Naive thymus-derived CD8-positive, alpha-beta T cell (primary cell): ENCODE measurements around the gene UBR2. TPM values are rescaled to one million over a fixed set of nuclear protein-coding genes. Genes with fewer than 3 reads are reported as not detected.

ENCODE experiments used
- ATAC-seq, 2 donors: fragments of 150-1000 bp; cut with Tn5 transposase in 1 of 2; sonication (Bioruptor Pico), chemical (Tn5 transposase) in 1 of 2; 1 replicate in 1 of 2; 2 replicates in 1 of 2; pipeline ENCODE4 v1.10.0; 2021; ENCODE audit warnings: mild to moderate bottlenecking in 2 of 2, moderate library complexity in 2 of 2
- POLR2A ChIA-PET: fragments of 350-600 bp; sonication (Branson Sonifier 250); formaldehyde crosslinking; loops from one replicate; lab custom pipeline; 2021; ENCODE audit warnings: antibody characterized with exemption; lab: Charles Lee
- DNase-seq, 10 donors: peaks; one replicate each; pipeline versions ENCODE4 v3.0.0 to v3.0.0-alpha.2; 2020 to 2022
- H3K27ac Mint-ChIP-seq, 10 donors: one replicate each; pipeline ENCODE4 v1.8.0; 2020 to 2022; ENCODE audit warnings: mild to moderate bottlenecking in 10 of 10, mixed read lengths in 10 of 10, moderate library complexity in 4 of 10, inconsistent platforms in 1 of 10
- H3K27me3 Mint-ChIP-seq, 5 donors: one replicate each; pipeline ENCODE4 v1.8.0; 2021 to 2022; ENCODE audit warnings: mixed read lengths in 5 of 5
- H3K36me3 Mint-ChIP-seq, 3 donors: one replicate each; pipeline ENCODE4 v1.8.0; 2020 to 2022; ENCODE audit warnings: mixed read lengths in 3 of 3, mild to moderate bottlenecking in 2 of 3, inconsistent platforms in 1 of 3
- H3K4me1 Mint-ChIP-seq, 4 donors: one replicate each; pipeline ENCODE4 v1.8.0; 2021 to 2022; ENCODE audit warnings: mixed read lengths in 4 of 4
- H3K4me3 Mint-ChIP-seq, 10 donors: one replicate each; pipeline ENCODE4 v1.8.0; 2020 to 2022; ENCODE audit warnings: mild to moderate bottlenecking in 10 of 10, mixed read lengths in 10 of 10, moderate library complexity in 6 of 10, inconsistent platforms in 1 of 10
- H3K9me3 Mint-ChIP-seq, 9 donors: one replicate each; pipeline ENCODE4 v1.8.0; 2020 to 2022; ENCODE audit warnings: mixed read lengths in 9 of 9, mild to moderate bottlenecking in 3 of 9, inconsistent platforms in 1 of 9, moderate library complexity in 1 of 9
- polyA plus RNA-seq, 3 donors: library from polyadenylated mRNA; unstranded; fragments of 300-500 nt; fragmentation: Illumina TruSeq; gene quantifications; one replicate each; pipeline ENCODE4 v1.2.3, GENCODE V29; 2021
- total RNA-seq, 8 experiments: library from RNA in 2 of 8; stranded (reverse) in 2 of 8; gene quantifications; one replicate each; pipeline ENCODE4 v1.2.3 and lab custom pipeline; 2021 to 2026

UBR2 gene
- total and polyA plus RNA-seq, 5 experiments from 2014 or later, result 7.0 to 49.6 (median 9.1) TPM

- no peaks in the 10 kb centered on the region for H3K36me3 Mint-ChIP-seq
- no peaks in the 10 kb centered on the region for H3K9me3 Mint-ChIP-seq
- H3K27ac Mint-ChIP-seq, result no peak overlapping the region
- no peaks in the 10 kb centered on the region for H3K27me3 Mint-ChIP-seq
- POLR2A ChIA-PET, result interaction anchor here (1.2 to 1.3 kb wide), 2 partner anchors 81 to 142 kb away, joined by 4 read pairs; no protein-coding TSS in a partner anchor
- H3K4me3 Mint-ChIP-seq, result no peak overlapping the region
- ATAC-seq, result peak; percentile 40 to 56
- H3K4me1 Mint-ChIP-seq, result peaks cover 0 to 5% (median 2%) of the 10 kb centered on the region in 4 donors
- DNase-seq, result peak in 5 of 10 donors; percentile 18 to 53 (median 49)
Observed at GRCh38 chr6:42532038-42532669, 31.7 kb upstream of the UBR2 start.

- Mint-ChIP-seq H3K9me3 (no peaks in the 10 kb centered on the region), H3K4me3 (no peak overlapping the region), H3K27me3 (no peaks in the 10 kb centered on the region), H3K4me1 (peaks cover 0 to 5% (median 2%) of the 10 kb centered on the region in 4 donors), H3K36me3 (no peaks in the 10 kb centered on the region), H3K27ac (no peak overlapping the region)
- ATAC-seq, result no peak
- POLR2A ChIA-PET, result no interaction called here
- DNase-seq, result no peak
Observed at GRCh38 chr6:42533794-42534193, 30.0 kb upstream of the UBR2 start.

DNA sequence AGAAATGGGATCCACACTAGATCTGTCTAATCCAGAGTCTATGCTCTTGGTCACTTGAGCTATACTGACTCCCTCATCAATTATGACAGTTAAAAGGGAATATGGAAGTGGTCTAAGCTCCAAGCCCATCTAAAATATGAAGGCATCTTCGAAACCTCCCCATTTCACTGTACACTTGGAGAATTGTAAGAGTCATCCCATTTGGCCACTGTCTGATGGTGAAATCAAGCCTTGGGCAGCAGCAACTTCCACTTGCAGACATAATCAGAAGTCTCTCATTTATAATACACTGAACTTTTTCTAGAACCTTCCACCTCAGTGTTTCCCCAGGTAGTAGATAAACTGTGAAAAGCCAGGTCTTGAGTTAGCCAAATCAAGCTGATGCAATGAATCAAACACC, 26.3 kb upstream of the UBR2 start:
- no peaks in the 10 kb centered on the region for H3K36me3 Mint-ChIP-seq
- H3K4me3 Mint-ChIP-seq, result no peak overlapping the region
- peaks cover 0 to 5% (median 0%) of the 10 kb centered on the region in 5 donors for H3K27me3 Mint-ChIP-seq
- H3K4me1 Mint-ChIP-seq, result peaks cover 0 to 2% (median 0%) of the 10 kb centered on the region in 4 donors
- no peak for DNase-seq
- H3K27ac Mint-ChIP-seq, result no peak overlapping the region
- no peak for ATAC-seq
- POLR2A ChIA-PET, result interaction anchor here (0.9 kb wide), 1 partner anchor 154 kb away, joined by 3 read pairs; no protein-coding TSS in a partner anchor
- no peaks in the 10 kb centered on the region for H3K9me3 Mint-ChIP-seq

DNA sequence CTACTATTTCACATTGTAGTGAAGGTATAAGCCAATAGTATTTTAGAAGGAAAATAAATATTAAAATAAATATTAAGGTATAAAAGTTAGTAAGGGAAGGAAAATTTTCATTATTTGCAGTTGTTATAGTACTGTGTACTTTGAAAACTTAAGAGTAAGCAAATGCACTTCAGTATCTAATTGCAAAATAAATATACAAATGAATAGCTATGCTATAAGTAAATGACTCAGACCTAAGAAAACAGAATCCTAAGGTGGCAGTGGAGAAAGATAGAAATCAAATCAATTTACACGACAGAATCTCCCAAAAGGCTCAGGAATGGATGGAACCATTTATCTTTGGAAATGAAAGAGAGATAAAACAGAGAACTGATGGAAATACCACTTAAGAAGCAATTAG, 24.7 kb upstream of the UBR2 start:
- Mint-ChIP-seq H3K27me3 (peaks cover 0 to 5% (median 0%) of the 10 kb centered on the region in 5 donors), H3K4me1 (peaks cover 0 to 2% (median 0%) of the 10 kb centered on the region in 4 donors), H3K27ac (no peak overlapping the region), H3K9me3 (no peaks in the 10 kb centered on the region), H3K4me3 (no peak overlapping the region), H3K36me3 (no peaks in the 10 kb centered on the region)
- DNase-seq (no peak), ATAC-seq (no peak)
- POLR2A ChIA-PET, result no interaction called here

DNA sequence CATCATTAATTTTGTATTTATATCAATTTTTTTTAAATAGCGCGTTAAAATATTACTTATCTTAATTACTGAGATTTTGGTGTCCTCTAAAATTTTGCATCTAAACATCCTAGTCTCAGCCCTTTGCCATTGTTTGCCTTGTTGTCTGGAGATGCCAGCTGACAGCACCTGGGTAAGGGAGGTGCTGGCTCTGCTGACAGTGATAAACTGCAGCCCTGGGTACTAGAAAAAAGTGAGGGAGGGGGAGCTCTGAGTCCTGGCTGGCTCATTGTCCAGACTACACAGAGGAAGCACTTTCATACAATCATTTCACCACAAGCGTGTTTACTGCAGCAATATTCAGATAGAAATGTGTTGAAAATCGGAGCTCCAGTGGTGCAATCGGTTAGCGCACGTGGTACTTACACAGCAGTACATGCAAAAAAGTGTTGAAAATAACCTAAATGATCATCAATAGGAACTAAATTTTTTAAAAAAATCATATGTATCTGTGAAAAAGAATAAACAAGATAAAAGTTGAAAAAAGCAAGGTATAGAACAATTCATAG, 18.5 kb upstream of the UBR2 start:
- POLR2A ChIA-PET, result no interaction called here
- Mint-ChIP-seq H3K27ac (no peak overlapping the region), H3K9me3 (no peaks in the 10 kb centered on the region), H3K36me3 (no peaks in the 10 kb centered on the region), H3K4me1 (peaks cover 2 to 13% (median 12%) of the 10 kb centered on the region in 4 donors), H3K27me3 (peaks cover 0 to 6% (median 2%) of the 10 kb centered on the region in 5 donors), H3K4me3 (no peak overlapping the region)
- no peak for DNase-seq
- no peak for ATAC-seq

DNA sequence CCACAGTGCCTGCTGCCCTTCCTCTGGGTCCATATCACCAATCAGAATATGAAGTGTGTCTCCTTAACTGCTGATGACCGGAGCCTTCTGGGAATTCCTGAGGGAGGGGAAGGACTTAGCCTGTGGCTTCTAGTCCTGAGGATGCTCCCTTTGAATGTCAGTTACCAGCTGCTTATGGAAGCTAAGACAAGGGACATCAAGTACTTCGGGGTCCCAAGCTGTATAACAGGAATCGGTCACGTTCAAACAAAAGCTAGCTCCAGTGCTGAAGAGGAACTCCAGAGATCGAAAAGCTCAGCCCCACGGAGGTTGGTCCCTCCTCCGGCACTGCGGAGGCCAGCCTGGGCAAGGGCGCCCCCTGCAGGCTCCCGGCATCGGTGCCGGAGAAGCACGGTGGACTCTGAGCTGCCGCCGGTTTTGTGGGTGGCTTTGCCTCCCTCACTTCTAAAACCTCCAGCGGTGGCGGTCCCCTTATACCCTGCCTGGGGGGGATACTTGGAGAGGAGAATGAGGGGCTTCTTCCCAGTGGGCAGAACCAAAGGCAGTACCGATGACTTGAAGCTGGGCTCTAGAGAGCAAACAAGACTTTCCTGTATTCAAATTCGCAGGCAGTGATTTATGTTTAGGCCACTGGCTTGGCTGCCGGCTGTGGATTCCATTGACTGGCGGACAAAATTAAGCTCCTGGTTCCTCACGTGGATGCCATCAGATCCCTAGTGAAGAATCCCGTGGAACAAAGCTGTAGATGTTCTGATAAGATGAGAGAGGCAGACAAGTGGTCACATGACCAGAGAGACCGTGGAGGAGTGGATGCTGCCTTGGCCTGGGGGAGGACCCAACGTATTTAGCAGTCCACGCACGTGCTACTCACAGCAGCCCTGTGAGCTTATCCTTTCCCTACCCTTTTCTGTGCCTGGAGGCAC, 16.2 kb upstream of the UBR2 start:
- H3K4me3 Mint-ChIP-seq, result peak overlapping the region; percentile 65 to 82 (median 70)
- H3K27me3 Mint-ChIP-seq, result peaks cover 2 to 12% (median 7%) of the 10 kb centered on the region in 5 donors
- ATAC-seq (peak; percentile 99), DNase-seq (peak; percentile 70 to 93 (median 88))
- H3K4me1 Mint-ChIP-seq, result peaks cover 2 to 13% (median 12%) of the 10 kb centered on the region in 4 donors
- POLR2A ChIA-PET, result interaction anchor here (0.9 to 1.7 kb wide), 6 partner anchors 16 to 497 kb away, joined by 3 to 11 read pairs (median 5); partner anchors contain the start of genes TAF8, TRERF1 and UBR2
- H3K9me3 Mint-ChIP-seq, result no peaks in the 10 kb centered on the region
- H3K36me3 Mint-ChIP-seq, result no peaks in the 10 kb centered on the region
- H3K27ac Mint-ChIP-seq, result peak overlapping the region; percentile 44 to 94 (median 64)

GRCh38 chr6:42550277-42550676, 13.6 kb upstream of the UBR2 start:
- H3K9me3 Mint-ChIP-seq, result peaks cover 0 to 2% (median 0%) of the 10 kb centered on the region in 9 donors
- no peaks in the 10 kb centered on the region for H3K36me3 Mint-ChIP-seq
- peaks cover 2 to 20% (median 11%) of the 10 kb centered on the region in 5 donors for H3K27me3 Mint-ChIP-seq
- no peak for DNase-seq
- H3K27ac Mint-ChIP-seq, result no peak overlapping the region
- POLR2A ChIA-PET, result no interaction called here
- no peak for ATAC-seq
- peaks cover 6 to 16% (median 12%) of the 10 kb centered on the region in 4 donors for H3K4me1 Mint-ChIP-seq
- H3K4me3 Mint-ChIP-seq, result no peak overlapping the region

- H3K4me3 Mint-ChIP-seq, result no peak overlapping the region
- H3K36me3 Mint-ChIP-seq, result no peaks in the 10 kb centered on the region
- H3K27me3 Mint-ChIP-seq, result peaks cover 2 to 20% (median 11%) of the 10 kb centered on the region in 5 donors
- ATAC-seq (no peak), DNase-seq (no peak)
- H3K4me1 Mint-ChIP-seq, result peaks cover 6 to 21% (median 14%) of the 10 kb centered on the region in 4 donors
- H3K27ac Mint-ChIP-seq, result no peak overlapping the region
- POLR2A ChIA-PET, result interaction anchor here (0.7 kb wide), 1 partner anchor 483 kb away, joined by 3 read pairs; no protein-coding TSS in a partner anchor
- H3K9me3 Mint-ChIP-seq, result peaks cover 0 to 2% (median 0%) of the 10 kb centered on the region in 9 donors
Observed at GRCh38 chr6:42551217-42551616, 12.6 kb upstream of the UBR2 start.

DNA sequence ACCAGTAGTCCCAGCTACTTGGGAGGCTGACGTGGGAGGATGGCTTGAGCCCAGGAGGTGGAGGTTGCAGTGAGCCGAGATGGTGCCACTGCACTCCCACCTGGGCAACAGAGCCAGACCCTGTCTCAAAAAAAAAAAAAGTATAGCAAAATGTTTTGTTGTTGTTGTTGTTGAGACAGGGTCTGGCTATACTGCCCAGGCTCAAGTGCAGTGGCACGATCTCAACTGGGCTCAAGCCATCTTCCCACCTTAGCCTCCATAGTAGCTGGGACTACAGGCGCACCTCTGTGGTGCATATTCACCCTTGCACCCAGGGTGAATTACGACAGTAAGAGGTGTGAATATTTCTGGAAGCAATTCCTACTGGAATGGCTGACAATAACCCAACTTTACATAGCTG, 11.4 kb upstream of the UBR2 start:
- Mint-ChIP-seq H3K27me3 (peaks cover 2 to 20% (median 11%) of the 10 kb centered on the region in 5 donors), H3K36me3 (no peaks in the 10 kb centered on the region), H3K4me1 (peaks cover 6 to 17% (median 10%) of the 10 kb centered on the region in 4 donors), H3K4me3 (no peak overlapping the region), H3K9me3 (peaks cover 0 to 2% (median 0%) of the 10 kb centered on the region in 9 donors), H3K27ac (no peak overlapping the region)
- DNase-seq (no peak), ATAC-seq (no peak)
- POLR2A ChIA-PET, result no interaction called here

GRCh38 chr6:42555477-42556457, 8.1 kb upstream of the UBR2 start:
- H3K4me3 Mint-ChIP-seq, result no peak overlapping the region
- no peaks in the 10 kb centered on the region for H3K36me3 Mint-ChIP-seq
- peaks cover 0 to 2% (median 0%) of the 10 kb centered on the region in 9 donors for H3K9me3 Mint-ChIP-seq
- peaks cover 0 to 8% (median 5%) of the 10 kb centered on the region in 4 donors for H3K4me1 Mint-ChIP-seq
- ATAC-seq (peak; percentile 9 to 53), DNase-seq (no peak)
- H3K27ac Mint-ChIP-seq, result peak overlapping the region in 1 of 10 donors; percentile 50
- POLR2A ChIA-PET, result interaction anchor here (0.6 kb wide), 1 partner anchor 232 kb away, joined by 10 read pairs; no protein-coding TSS in a partner anchor
- H3K27me3 Mint-ChIP-seq, result peaks cover 0 to 16% (median 6%) of the 10 kb centered on the region in 5 donors

DNA sequence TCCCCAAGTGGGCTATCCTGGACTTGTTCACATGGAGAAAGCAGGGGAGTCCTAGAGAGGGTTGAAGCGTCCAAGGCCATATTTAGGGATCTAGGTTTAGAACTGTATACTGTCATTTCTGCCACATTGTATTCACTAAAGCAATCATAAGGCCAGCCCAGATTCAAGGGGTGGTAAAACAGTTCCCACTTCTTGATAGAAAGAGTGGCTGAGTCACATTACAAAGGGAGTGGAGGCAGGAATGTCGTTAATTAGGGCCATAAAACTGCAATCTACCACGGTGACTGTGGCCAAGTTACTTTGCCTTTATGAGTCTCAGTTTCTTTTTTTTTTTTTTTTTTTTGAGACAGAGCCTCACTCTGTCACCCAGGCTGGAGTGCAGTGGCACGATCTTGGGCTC, 7.4 kb upstream of the UBR2 start:
- H3K4me1 Mint-ChIP-seq, result peaks cover 0 to 8% (median 5%) of the 10 kb centered on the region in 4 donors

More for the DNA sequence above, 7.4 kb upstream of the UBR2 start:
- DNase-seq (no peak), ATAC-seq (no peak)
- Mint-ChIP-seq H3K9me3 (peaks cover 0 to 2% (median 0%) of the 10 kb centered on the region in 9 donors), H3K27me3 (peaks cover 0 to 13% (median 6%) of the 10 kb centered on the region in 5 donors), H3K36me3 (no peaks in the 10 kb centered on the region), H3K4me3 (no peak overlapping the region), H3K27ac (peak overlapping the region in 1 of 10 donors; percentile 50)
- POLR2A ChIA-PET, result no interaction called here
